Mesothelial cell of epicardium (in vitro differentiated cells): ENCODE data around the gene ZFP91. TPM values are rescaled to one million over a fixed set of nuclear protein-coding genes. Genes with fewer than 3 reads are reported as not detected.

ENCODE experiments used
- DNase-seq, 2 experiments: peaks; one replicate each; pipeline ENCODE4 v3.0.0; 2021; ENCODE audit warnings: low spot score in 2 of 2; ENCODE audit not compliant: unreplicated experiment in 2 of 2
- H3K27ac Mint-ChIP-seq: 2 replicates; pipeline ENCODE4 v1.8.0; 2021; ENCODE audit warnings: mixed read lengths
- H3K27me3 Mint-ChIP-seq: 2 replicates; pipeline ENCODE4 v1.8.0; 2021; ENCODE audit warnings: low read depth, mixed read lengths
- H3K36me3 Mint-ChIP-seq: 2 replicates; pipeline ENCODE4 v1.8.0; 2021; ENCODE audit warnings: mixed read lengths
- H3K4me1 Mint-ChIP-seq: 2 replicates; pipeline ENCODE4 v1.8.0; 2021; ENCODE audit warnings: mixed read lengths
- H3K4me3 Mint-ChIP-seq: 2 replicates; pipeline ENCODE4 v1.8.0; 2021; ENCODE audit warnings: mild to moderate bottlenecking, moderate library complexity, mixed read lengths
- H3K9me3 Mint-ChIP-seq: 2 replicates; pipeline ENCODE4 v1.8.0; 2021; ENCODE audit warnings: mixed read lengths
- CTCF ChIP-seq: fragments of 200-600 bp; sonication (generic); IDR thresholded peaks from one replicate; pipeline ENCODE4 v1.5.0; 2021; ENCODE audit warnings: antibody characterized with exemption; ENCODE audit not compliant: unreplicated experiment
- total RNA-seq: library from RNA; stranded (reverse); gene quantifications from 3 replicates; pipeline ENCODE4 v1.2.1, GENCODE V29; 2021

Gene ZFP91
- total RNA-seq, 1 donor from 2014 or later, result 39.7 TPM

- no peak overlapping the region for H3K27ac Mint-ChIP-seq
- no peak overlapping the region for H3K4me3 Mint-ChIP-seq
- H3K4me1 Mint-ChIP-seq, result no peaks in the 10 kb centered on the region
- no peak for TF ChIP-seq CTCF
- no peaks in the 10 kb centered on the region for H3K9me3 Mint-ChIP-seq
- no peaks in the 10 kb centered on the region for H3K27me3 Mint-ChIP-seq
- peaks cover 52% of the 10 kb centered on the region for H3K36me3 Mint-ChIP-seq
- no peak for DNase-seq
Measured at GRCh38 chr11:58615559-58615958, 36.7 kb downstream of the ZFP91 start.

GRCh38 chr11:58616594-58616993, 37.7 kb downstream of the ZFP91 start:
- DNase-seq, result no peak
- no peaks in the 10 kb centered on the region for H3K27me3 Mint-ChIP-seq
- H3K27ac Mint-ChIP-seq, result no peak overlapping the region
- no peaks in the 10 kb centered on the region for H3K4me1 Mint-ChIP-seq
- TF ChIP-seq CTCF, result no peak
- H3K9me3 Mint-ChIP-seq, result no peaks in the 10 kb centered on the region
- H3K36me3 Mint-ChIP-seq, result peaks cover 44% of the 10 kb centered on the region
- H3K4me3 Mint-ChIP-seq, result no peak overlapping the region

- Mint-ChIP-seq H3K4me1 (no peaks in the 10 kb centered on the region), H3K27ac (no peak overlapping the region), H3K4me3 (no peak overlapping the region), H3K36me3 (peaks cover 39% of the 10 kb centered on the region), H3K9me3 (no peaks in the 10 kb centered on the region), H3K27me3 (no peaks in the 10 kb centered on the region)
- no peak for TF ChIP-seq CTCF
- no peak for DNase-seq
Measured at GRCh38 chr11:58617976-58618557, 39.2 kb downstream of the ZFP91 start.

GRCh38 chr11:58621586-58622262, 42.9 kb downstream of the ZFP91 start:
- DNase-seq, result no peak
- Mint-ChIP-seq H3K4me1 (no peaks in the 10 kb centered on the region), H3K27me3 (no peaks in the 10 kb centered on the region), H3K36me3 (peaks cover 31% of the 10 kb centered on the region), H3K4me3 (no peak overlapping the region), H3K9me3 (no peaks in the 10 kb centered on the region), H3K27ac (no peak overlapping the region)
- TF ChIP-seq CTCF, result no peak

GRCh38 chr11:58622344-58622743, 43.5 kb downstream of the ZFP91 start, which contains the start of gene CNTF:
CNTF (plus strand) TSS chr11:58622665; CDS start chr11:58622753, 88 bp downstream.
- Mint-ChIP-seq H3K9me3 (no peaks in the 10 kb centered on the region), H3K27ac (no peak within 1 kb of the TSS), H3K4me3 (no peak within 1 kb of the TSS), H3K36me3 (peaks cover 29% of the 10 kb centered on the region), H3K27me3 (no peaks in the 10 kb centered on the region), H3K4me1 (no peaks in the 10 kb centered on the region)
- no peak for TF ChIP-seq CTCF
- DNase-seq, result no peak
